ENCODE results near the gene OTOP3. TPM values are rescaled to one million over a fixed set of nuclear protein-coding genes. Genes with fewer than 3 reads are reported as not detected.

Gene OTOP3, protein sequence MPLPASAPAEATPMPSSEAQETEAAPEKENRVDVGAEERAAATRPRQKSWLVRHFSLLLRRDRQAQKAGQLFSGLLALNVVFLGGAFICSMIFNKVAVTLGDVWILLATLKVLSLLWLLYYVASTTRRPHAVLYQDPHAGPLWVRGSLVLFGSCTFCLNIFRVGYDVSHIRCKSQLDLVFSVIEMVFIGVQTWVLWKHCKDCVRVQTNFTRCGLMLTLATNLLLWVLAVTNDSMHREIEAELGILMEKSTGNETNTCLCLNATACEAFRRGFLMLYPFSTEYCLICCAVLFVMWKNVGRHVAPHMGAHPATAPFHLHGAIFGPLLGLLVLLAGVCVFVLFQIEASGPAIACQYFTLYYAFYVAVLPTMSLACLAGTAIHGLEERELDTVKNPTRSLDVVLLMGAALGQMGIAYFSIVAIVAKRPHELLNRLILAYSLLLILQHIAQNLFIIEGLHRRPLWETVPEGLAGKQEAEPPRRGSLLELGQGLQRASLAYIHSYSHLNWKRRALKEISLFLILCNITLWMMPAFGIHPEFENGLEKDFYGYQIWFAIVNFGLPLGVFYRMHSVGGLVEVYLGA
- polyA plus RNA-seq (2012; ENCODE audit: missing spikeins): not detected

DNA sequence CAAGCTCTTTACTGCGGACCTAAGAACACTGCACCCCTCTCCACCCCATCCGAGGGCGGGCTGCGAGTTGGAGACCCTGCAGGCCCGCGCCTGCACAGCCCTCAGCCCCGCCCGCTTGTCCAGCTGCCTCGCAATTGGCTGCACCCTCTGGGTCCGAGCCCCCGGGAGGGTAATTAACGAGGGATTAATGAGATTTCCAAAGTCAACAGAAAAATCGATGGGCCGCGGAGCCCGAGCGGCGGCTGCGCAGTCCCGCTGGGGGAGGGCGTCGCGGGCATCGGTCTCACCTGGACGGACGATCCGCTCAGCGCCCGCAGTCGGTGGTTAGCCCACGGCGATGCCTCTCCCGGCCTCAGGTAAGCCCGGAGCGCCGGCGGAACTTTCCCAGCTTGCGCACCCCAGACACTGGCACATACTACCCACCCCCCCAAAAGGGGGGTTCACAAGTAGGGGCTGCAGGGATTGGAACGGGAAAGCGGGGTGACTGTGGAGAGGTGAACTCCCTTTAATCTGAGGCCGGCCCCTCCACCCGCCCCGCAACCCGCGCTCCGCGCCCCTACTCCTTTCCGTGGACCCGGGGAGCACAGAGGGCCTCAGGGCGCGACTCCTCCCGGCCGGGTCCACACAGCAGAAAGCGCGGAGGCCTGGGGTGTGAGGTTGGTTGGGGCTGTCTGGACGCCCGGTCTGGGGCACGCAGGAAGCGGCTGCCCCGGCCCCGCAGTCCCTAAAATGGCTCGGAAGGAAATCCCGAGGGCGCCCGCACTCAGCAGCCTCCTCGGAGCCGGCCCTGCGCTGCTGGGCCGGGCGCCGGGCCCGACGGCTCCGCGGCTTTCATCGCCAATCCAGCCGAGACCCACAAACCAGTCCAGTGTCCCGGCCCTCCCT, at the start of gene OTOP3:
TSS of gene OTOP3 (plus strand) at position 314 of the 885 bp plus-strand sequence. CDS start at position 338, 24 bp downstream.
- TF ChIP-seq POLR2AphosphoS5 (IDR thresholded peaks at IDR 0.05; ENCODE audit: low read depth, low read length) (no peak), TAF1 (IDR thresholded peaks at IDR 0.05; ENCODE audit: borderline replicate concordance, low read depth, low read length) (no peak), POLR2A (IDR thresholded peaks at IDR 0.05; ENCODE audit: low read depth, low read length) (no peak)
- DNase-seq (ENCODE audit: insufficient read length) (no peak), FAIRE-seq (no peak)

DNA sequence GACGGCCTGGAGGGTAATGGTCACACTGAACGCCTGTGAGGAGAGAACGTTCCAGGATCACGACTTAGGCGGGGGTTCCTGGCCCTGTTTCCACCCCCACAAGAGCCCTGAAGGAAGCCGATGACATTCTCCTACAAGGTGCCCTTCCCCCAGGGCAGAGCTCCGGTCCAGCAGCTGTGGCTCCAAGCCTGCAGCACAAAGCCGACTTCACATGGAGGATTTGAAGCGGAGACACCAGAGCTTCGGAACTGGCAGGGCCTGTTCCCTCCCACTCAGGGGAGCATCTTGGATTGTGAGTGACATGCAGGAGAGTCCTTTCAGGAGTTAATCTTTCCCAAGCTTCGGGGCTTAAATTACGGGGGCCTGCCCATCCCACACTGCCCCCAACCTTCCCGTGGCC, 47.2 kb upstream of the OTOP3 start:
- FAIRE-seq (no peak), DNase-seq (ENCODE audit: insufficient read length) (no peak)
- TF ChIP-seq TAF1 (IDR thresholded peaks at IDR 0.05; ENCODE audit: borderline replicate concordance, low read depth, low read length) (no peak), POLR2AphosphoS5 (IDR thresholded peaks at IDR 0.05; ENCODE audit: low read depth, low read length) (no peak), POLR2A (IDR thresholded peaks at IDR 0.05; ENCODE audit: low read depth, low read length) (no peak)

- FAIRE-seq: no peak
- TF ChIP-seq TAF1 (IDR thresholded peaks at IDR 0.05; ENCODE audit: borderline replicate concordance, low read depth, low read length): no peak
- no peak for DNase-seq (ENCODE audit: insufficient read length)
Observed at GRCh38 chr17:74890554-74890953, 45.1 kb upstream of the OTOP3 start.

- no peak for TF ChIP-seq TAF1 (IDR thresholded peaks at IDR 0.05; ENCODE audit: borderline replicate concordance, low read depth, low read length)
- no peak for TF ChIP-seq POLR2A (IDR thresholded peaks at IDR 0.05; ENCODE audit: low read depth, low read length)
- no peak for TF ChIP-seq POLR2AphosphoS5 (IDR thresholded peaks at IDR 0.05; ENCODE audit: low read depth, low read length)
- FAIRE-seq: no peak
- DNase-seq (ENCODE audit: insufficient read length): no peak
Observed at GRCh38 chr17:74892013-74892841, 43.5 kb upstream of the OTOP3 start.

GRCh38 chr17:74892974-74893911, 42.5 kb upstream of the OTOP3 start, which contains the start of gene FADS6:
Gene FADS6, minus strand, starts transcription at chr17:74893633. Its CDS starts 38 bp downstream, at chr17:74893595.
- TF ChIP-seq TAF1 (IDR thresholded peaks at IDR 0.05; ENCODE audit: borderline replicate concordance, low read depth, low read length) (no peak), POLR2A (IDR thresholded peaks at IDR 0.05; ENCODE audit: low read depth, low read length) (no peak), POLR2AphosphoS5 (IDR thresholded peaks at IDR 0.05; ENCODE audit: low read depth, low read length) (no peak)
- DNase-seq (ENCODE audit: insufficient read length) (no peak), FAIRE-seq (no peak)

DNA sequence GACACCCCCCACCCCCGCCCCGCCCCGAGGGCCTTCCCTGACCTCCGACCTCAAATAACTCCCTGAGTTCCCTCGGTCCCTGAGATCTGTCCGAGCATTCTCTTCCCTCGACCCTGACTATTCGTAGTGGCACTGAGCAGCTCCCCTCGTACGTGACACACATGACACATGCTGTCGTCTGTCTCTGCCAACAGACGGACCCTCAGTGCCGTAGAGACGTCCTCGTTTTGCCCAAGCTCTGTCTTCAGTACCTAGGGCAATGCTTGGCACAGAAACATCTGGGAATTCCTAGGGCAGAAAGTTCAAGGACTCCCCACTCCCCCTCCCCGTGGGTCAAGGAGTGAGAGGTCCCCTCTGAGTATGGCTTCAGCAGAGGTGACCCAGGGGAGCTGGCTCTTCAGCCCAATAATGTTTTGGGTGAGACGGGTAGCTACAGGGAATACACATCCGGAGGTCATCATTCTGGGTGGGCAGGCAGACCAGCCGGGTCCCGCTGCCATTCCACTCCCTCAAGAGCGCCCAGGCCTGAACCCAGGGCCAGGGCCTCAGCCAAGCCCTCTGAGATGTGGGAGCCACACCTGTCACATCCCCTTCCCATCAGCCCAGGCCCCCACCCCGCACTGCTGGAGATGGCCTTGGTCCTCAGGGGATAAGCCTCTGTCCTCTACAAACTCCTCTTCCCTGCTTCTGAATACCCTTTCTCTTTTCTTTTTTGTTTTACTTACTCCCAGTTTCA, 41.6 kb upstream of the OTOP3 start:
- DNase-seq (ENCODE audit: insufficient read length): no peak
- TF ChIP-seq TAF1 (IDR thresholded peaks at IDR 0.05; ENCODE audit: borderline replicate concordance, low read depth, low read length) (no peak), POLR2AphosphoS5 (IDR thresholded peaks at IDR 0.05; ENCODE audit: low read depth, low read length) (no peak), POLR2A (IDR thresholded peaks at IDR 0.05; ENCODE audit: low read depth, low read length) (no peak)
- no peak for FAIRE-seq

GRCh38 chr17:74898376-74898946, 37.2 kb upstream of the OTOP3 start:
- TF ChIP-seq POLR2AphosphoS5 (IDR thresholded peaks at IDR 0.05; ENCODE audit: low read depth, low read length): no peak
- TF ChIP-seq POLR2A (IDR thresholded peaks at IDR 0.05; ENCODE audit: low read depth, low read length): no peak
- no peak for TF ChIP-seq TAF1 (IDR thresholded peaks at IDR 0.05; ENCODE audit: borderline replicate concordance, low read depth, low read length)
- DNase-seq (ENCODE audit: insufficient read length) (no peak), FAIRE-seq (no peak)

DNA sequence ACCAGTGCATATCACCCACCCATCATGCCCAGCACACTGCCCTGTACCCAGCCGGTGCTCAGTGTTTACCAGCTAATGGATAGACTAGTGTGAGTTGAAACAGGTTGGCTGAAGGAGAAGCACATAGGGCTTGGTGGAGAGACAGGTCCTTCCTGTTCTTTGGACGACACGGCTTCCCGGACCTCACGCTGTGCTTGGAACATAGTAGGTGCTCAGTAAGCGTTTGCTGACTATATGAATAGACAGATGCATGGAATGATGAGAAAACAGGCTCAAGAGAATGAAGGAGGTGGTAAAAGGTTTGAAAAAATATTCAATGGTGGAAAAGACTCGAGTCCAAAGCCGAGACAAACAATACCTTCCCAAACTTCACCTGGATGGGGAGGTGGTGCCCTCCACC, 35.5 kb upstream of the OTOP3 start:
- DNase-seq (ENCODE audit: insufficient read length) (no peak), FAIRE-seq (no peak)
- no peak for TF ChIP-seq POLR2A (IDR thresholded peaks at IDR 0.05; ENCODE audit: low read depth, low read length)
- no peak for TF ChIP-seq TAF1 (IDR thresholded peaks at IDR 0.05; ENCODE audit: borderline replicate concordance, low read depth, low read length)
- TF ChIP-seq POLR2AphosphoS5 (IDR thresholded peaks at IDR 0.05; ENCODE audit: low read depth, low read length): no peak
